K562 (cell line): ENCODE data around the gene RHBDF2. TPM values are rescaled to one million over a fixed set of nuclear protein-coding genes. Genes with fewer than 3 reads are reported as not detected.
"Not testable (repeated sequence)": the region's sequence is repeated elsewhere in the genome, so short reads cannot be mapped to it uniquely, and the experiment has no call there.

Source experiments
- ATAC-seq: fragments of 200-7000 bp; cut with Tn5 transposase; 3 replicates; pipeline ENCODE4 v1.9.1; 2020; ENCODE audit warnings: moderate library complexity
- BruUV-seq: library from RNA; stranded (reverse); fragments of 400-500 nt; replicated peaks from 2 replicates; lab custom pipeline; 2021; lab: Mats Ljungman, UMichigan
- CTCF ChIA-PET: fragments of 300-600 bp; formaldehyde crosslinking; extraction: SDS; loops from one replicate; lab custom pipeline; 2021; ENCODE audit warnings: low intra/inter-chr PET ratio; lab: Yijun Ruan, JAX
- POLR2A ChIA-PET: fragments of 300-600, 350-650 bp; sonication (Branson Sonifier 250); formaldehyde crosslinking; extraction: SDS; loops from one replicate; lab custom pipeline; 2021; ENCODE audit warnings: antibody characterized with exemption, inconsistent platforms; lab: Yijun Ruan, JAX
- DNase-seq, 4 experiments: peaks; one replicate each; pipeline versions ENCODE4 v3.0.0 to v3.0.0-alpha.2; 2011 to 2018; ENCODE audit warnings: low spot score in 3 of 4, mixed read lengths in 3 of 4; ENCODE audit errors: extremely low read depth in 1 of 4
- FAIRE-seq: peaks from 2 replicates; lab custom pipeline; 2011; peaks lifted over from hg19 to GRCh38; lab: Jason Lieb, UNC
- H2AFZ ChIP-seq: 2 replicates; pipeline ENCODE4 v1.6.0; 2011; ENCODE audit warnings: low read depth, low read length, control low read depth, inconsistent platforms
- H3K27ac ChIP-seq: fragments of 200-600 bp; 3 replicates; pipeline ENCODE4 v1.8.0; 2011; ENCODE audit warnings: low read depth, mild to moderate bottlenecking, control low read depth, inconsistent platforms, low read length, moderate library complexity, mixed read lengths; ENCODE audit errors: extremely low read depth
- H3K27me3 ChIP-seq, 2 experiments: fragments of 300-600 bp in 1 of 2; 2 replicates in 1 of 2; 3 replicates in 1 of 2; pipeline versions ENCODE4 v1.6.0 to v1.8.0; 2011; ENCODE audit warnings: inconsistent platforms in 2 of 2, low read length in 2 of 2, mild to moderate bottlenecking in 1 of 2, mixed read lengths in 1 of 2, moderate library complexity in 1 of 2; ENCODE audit not compliant: control insufficient read depth in 2 of 2, insufficient read depth in 2 of 2
- H3K36me3 ChIP-seq: fragments of 300-600 bp; 3 replicates; pipeline ENCODE4 v1.8.0; 2011; ENCODE audit warnings: mild to moderate bottlenecking, low read length, inconsistent platforms; ENCODE audit not compliant: control insufficient read depth, insufficient read depth
- H3K4me1 ChIP-seq, 2 experiments: fragments of 200-600 bp in 1 of 2; replicated peaks in 1 of 2; 2 replicates in 1 of 2; 3 replicates in 1 of 2; pipeline versions ENCODE4 v1.5.1 to v1.8.0; 2011; ENCODE audit warnings: inconsistent platforms in 2 of 2, low read length in 2 of 2, mild to moderate bottlenecking in 1 of 2, mixed read lengths in 1 of 2, moderate library complexity in 1 of 2; ENCODE audit not compliant: control insufficient read depth in 2 of 2, insufficient read depth in 2 of 2
- H3K4me2 ChIP-seq: 2 replicates; pipeline ENCODE4 v1.6.1; 2011; ENCODE audit warnings: low read length, control low read depth, inconsistent platforms, mixed read lengths; ENCODE audit not compliant: insufficient read depth
- H3K4me3 ChIP-seq: fragments of 200-600 bp; sonication (generic), shearing (Covaris generic); 2 replicates; pipeline ENCODE4 v1.5.1; 2016; ENCODE audit warnings: control low read depth, inconsistent platforms
- H3K79me2 ChIP-seq: fragments of 200-600 bp; 3 replicates; pipeline ENCODE4 v1.8.0; 2011; ENCODE audit warnings: low read length, inconsistent platforms; ENCODE audit not compliant: control insufficient read depth, insufficient read depth
- H3K9ac ChIP-seq, 2 experiments: 2 replicates each; pipeline versions ENCODE4 v1.6.0 to v1.6.1; 2011; ENCODE audit warnings: low read depth in 2 of 2, low read length in 2 of 2, control low read depth in 1 of 2, inconsistent platforms in 1 of 2, mild to moderate bottlenecking in 1 of 2, mixed read lengths in 1 of 2; ENCODE audit not compliant: insufficient read depth in 1 of 2
- H3K9me1 ChIP-seq: one replicate; pipeline ENCODE4 v1.6.0; 2011; ENCODE audit warnings: inconsistent platforms, mild to moderate bottlenecking, low read length, moderate library complexity; ENCODE audit not compliant: control insufficient read depth, insufficient read depth
- H3K9me3 ChIP-seq: replicated peaks from 2 replicates; pipeline ENCODE4 v1.5.1; 2011; ENCODE audit warnings: low read depth, low read length, inconsistent platforms; ENCODE audit not compliant: control insufficient read depth, insufficient read depth
- H4K20me1 ChIP-seq: replicated peaks from 2 replicates; pipeline ENCODE4 v1.6.1; 2011; ENCODE audit warnings: low read length, inconsistent platforms, mixed read lengths; ENCODE audit not compliant: control insufficient read depth, insufficient read depth
- FOXP4 ChIP-seq: sonication (generic); formaldehyde crosslinking; IDR thresholded peaks from 2 replicates; pipeline ENCODE4 v1.8.0; 2022; ENCODE audit warnings: mild to moderate bottlenecking, missing genetic modification reagents, borderline replicate concordance
- ZBTB43 ChIP-seq: sonication (generic); formaldehyde crosslinking; IDR thresholded peaks from 2 replicates; pipeline ENCODE4 v1.8.0; 2023; ENCODE audit warnings: mild to moderate bottlenecking, missing genetic modification reagents
- ZNF121 ChIP-seq: sonication (generic); formaldehyde crosslinking; conservative IDR thresholded peaks from 2 replicates; pipeline ENCODE4 v1.8.0; 2022; ENCODE audit warnings: missing genetic modification reagents
- ZNF232 ChIP-seq: sonication (generic); formaldehyde crosslinking; IDR thresholded peaks from 2 replicates; pipeline ENCODE4 v1.8.0; 2022; ENCODE audit warnings: mild to moderate bottlenecking, missing genetic modification reagents
- WGBS: fragments of 100-300 bp; shearing (Covaris generic); methylation state at CpG from one replicate; pipeline ENCODE4 v1.1.6; 2016; ENCODE audit warnings: low coverage, mixed read lengths; ENCODE audit not compliant: insufficient coverage; ENCODE audit errors: missing lambda C conversion rate; 5-methylcytosine and 5-hydroxymethylcytosine counted together
- in situ Hi-C: fragments of 300-500 bp; cut with MboI; formaldehyde crosslinking; loops from 4 replicates; pipeline ENCODE4 v1.15.0; 2018; ENCODE audit warnings: inconsistent platforms, mixed read lengths
- intact Hi-C: fragments of 100-400 bp; cut with micrococcal nuclease; formaldehyde crosslinking; loops from 2 replicates; pipeline ENCODE4 v1.14.2; 2022
- polyA plus RNA-seq, 8 experiments: library from polyadenylated mRNA; depleted of rRNA in 4 of 8; stranded (reverse) in 5 of 8; unstranded in 3 of 8; fragments of >200 nt; fragmentation: Nextera tagmentation in 2 of 8; fragmentation: Illumina TruSeq in 1 of 8; extraction: Ambion mirVana in 2 of 8; extraction: Trizol in 1 of 8; gene quantifications; 2 replicates each; pipeline versions ENCODE4 v1.2.1 to v1.2.3, GENCODE V29; 2011 to 2014; ENCODE audit warnings: inconsistent platforms in 1 of 8, missing spikeins in 1 of 8
- total RNA-seq, 7 experiments: library from RNA; depleted of rRNA in 6 of 7; stranded (reverse); fragments of >200 nt in 6 of 7; fragmentation: Illumina TruSeq in 2 of 7; extraction: Trizol in 2 of 7; gene quantifications; 2 replicates each; pipeline versions ENCODE4 v1.2.1 to v1.2.3, GENCODE V29; 2011 to 2021; ENCODE audit warnings: low replicate concordance in 1 of 7

The RHBDF2 gene
- total and polyA plus RNA-seq, 9 of the 15 experiments (the other 6 are each of a cell fraction or from before 2014, with no cell fraction given), result 0.04 to 2.8 (median 1.1) TPM

GRCh38 chr17:76534831-76535732, 33.9 kb upstream of the RHBDF2 start (continued):
- no peak for TF ChIP-seq FOXP4 (CRISPR knock-in tag)
- TF ChIP-seq ZBTB43 (CRISPR knock-in tag), result no peak
- TF ChIP-seq ZNF232 (CRISPR knock-in tag), result no peak

GRCh38 chr17:76533640-76534359, 32.6 kb upstream of the RHBDF2 start:
- 64% methylated on average over 9 of the region's 9 CpGs for WGBS
- in situ Hi-C loops, CTCF ChIA-PET: not testable (repeated sequence)

More at GRCh38 chr17:76533640-76534359, 32.6 kb upstream of the RHBDF2 start:
- H3K9me1 ChIP-seq, result not testable (repeated sequence)
- peak; percentile 74 for TF ChIP-seq ZNF121 (CRISPR knock-in tag)
- TF ChIP-seq, all 486 proteins: peak for 1; not testable (repeated sequence) for 485
- FAIRE-seq, H3K27ac ChIP-seq, intact Hi-C loops, H3K36me3 ChIP-seq, DNase-seq, H3K4me2 ChIP-seq, H2AFZ ChIP-seq, ATAC-seq, H3K9ac ChIP-seq, H3K9me3 ChIP-seq, BruUV-seq, H3K27me3 ChIP-seq, H4K20me1 ChIP-seq, H3K79me2 ChIP-seq, H3K4me3 ChIP-seq: not testable (repeated sequence)
- H3K4me1 ChIP-seq, result peaks cover 23 to 56% of the 10 kb centered on the region in 2 experiments
- POLR2A ChIA-PET, result interaction anchor here (1.0 kb wide), 1 partner anchor 203 kb away, joined by 3 read pairs; the partner anchor contains the start of gene SRSF2
